WTC11 (cell line): ENCODE data around the gene ZNF823. TPM values are rescaled to one million over a fixed set of nuclear protein-coding genes. Genes with fewer than 3 reads are reported as not detected.

Source experiments
- ATAC-seq: fragments of 200-7000 bp; cut with Tn5 transposase; 2 replicates; pipeline ENCODE4 v1.10.0; 2021; ENCODE audit warnings: mild to moderate bottlenecking, moderate library complexity
- CTCF ChIA-PET: fragments of 300-600 bp; sonication (Branson Sonifier 250); formaldehyde crosslinking; loops from one replicate; lab custom pipeline; 2021; ENCODE audit warnings: antibody characterized with exemption; lab: Charles Lee
- POLR2A ChIA-PET: fragments of 350-600 bp; sonication (Branson Sonifier 250); formaldehyde crosslinking; loops from one replicate; lab custom pipeline; 2021; ENCODE audit warnings: antibody characterized with exemption; lab: Charles Lee
- DNase-seq: peaks from one replicate; pipeline ENCODE4 v3.0.0; 2021; ENCODE audit warnings: low spot score
- H3K27ac Mint-ChIP-seq: 2 replicates; pipeline ENCODE4 v1.8.0; 2021; ENCODE audit warnings: mixed read lengths
- H3K27me3 Mint-ChIP-seq: 2 replicates; pipeline ENCODE4 v1.8.0; 2021; ENCODE audit warnings: low read depth, mild to moderate bottlenecking, moderate library complexity, mixed read lengths
- H3K36me3 Mint-ChIP-seq: 2 replicates; pipeline ENCODE4 v1.8.0; 2021; ENCODE audit warnings: mixed read lengths
- H3K4me1 Mint-ChIP-seq: 2 replicates; pipeline ENCODE4 v1.8.0; 2022; ENCODE audit warnings: mixed read lengths
- H3K4me3 Mint-ChIP-seq: 2 replicates; pipeline ENCODE4 v1.8.0; 2021; ENCODE audit warnings: mild to moderate bottlenecking, moderate library complexity, mixed read lengths
- H3K9me3 Mint-ChIP-seq: 2 replicates; pipeline ENCODE4 v1.8.0; 2021; ENCODE audit warnings: mixed read lengths
- ETV6 ChIP-seq: sonication (generic); formaldehyde crosslinking; IDR thresholded peaks from 2 replicates; pipeline ENCODE4 v1.8.1; 2022; ENCODE audit warnings: mild to moderate bottlenecking, missing genetic modification reagents
- FOXJ3 ChIP-seq: sonication (generic); formaldehyde crosslinking; IDR thresholded peaks from 2 replicates; pipeline ENCODE4 v1.9.0; 2021; ENCODE audit warnings: missing genetic modification reagents, mild to moderate bottlenecking, borderline replicate concordance
- JUN ChIP-seq: sonication (generic); formaldehyde crosslinking; IDR thresholded peaks from 2 replicates; pipeline ENCODE4 v1.8.0; 2023; ENCODE audit warnings: mild to moderate bottlenecking, missing genetic modification reagents
- KAT7 ChIP-seq: sonication (generic); formaldehyde crosslinking; IDR thresholded peaks from 2 replicates; pipeline ENCODE4 v1.8.1; 2023; ENCODE audit warnings: missing genetic modification reagents, mild to moderate bottlenecking, borderline replicate concordance
- MYBL2 ChIP-seq: sonication (generic); formaldehyde crosslinking; IDR thresholded peaks from 2 replicates; pipeline ENCODE4 v1.8.1; 2023; ENCODE audit warnings: mild to moderate bottlenecking, moderate library complexity, missing genetic modification reagents
- NFATC4 ChIP-seq: fragments of 250-450 bp; sonication (Bioruptor Pico); IDR thresholded peaks from 2 replicates; pipeline ENCODE4 v1.9.0; 2021; ENCODE audit warnings: mild to moderate bottlenecking
- NR1H2 ChIP-seq: sonication (generic); formaldehyde crosslinking; IDR thresholded peaks from 2 replicates; pipeline ENCODE4 v1.9.0; 2021; ENCODE audit warnings: mild to moderate bottlenecking, moderate library complexity, missing genetic modification reagents
- NR3C1 ChIP-seq: sonication (generic); formaldehyde crosslinking; conservative IDR thresholded peaks from 2 replicates; pipeline ENCODE4 v1.8.1; 2023; ENCODE audit warnings: low read depth, mild to moderate bottlenecking, missing genetic modification reagents
- OVOL2 ChIP-seq: fragments of 250-450 bp; sonication (Bioruptor Pico); IDR thresholded peaks from 2 replicates; pipeline ENCODE4 v1.9.0; 2021; ENCODE audit warnings: mild to moderate bottlenecking, borderline replicate concordance
- PRRX2 ChIP-seq: fragments of 250-450 bp; sonication (Bioruptor Pico); IDR thresholded peaks from 2 replicates; pipeline ENCODE4 v1.8.0; 2021; ENCODE audit warnings: mild to moderate bottlenecking
- SP1 ChIP-seq: sonication (generic); formaldehyde crosslinking; conservative IDR thresholded peaks from 2 replicates; pipeline ENCODE4 v1.8.1; 2022; ENCODE audit warnings: missing genetic modification reagents
- TEAD4 ChIP-seq: sonication (generic); formaldehyde crosslinking; IDR thresholded peaks from 2 replicates; pipeline ENCODE4 v1.8.0; 2022; ENCODE audit warnings: mild to moderate bottlenecking, missing genetic modification reagents
- TP53 ChIP-seq: sonication (generic); formaldehyde crosslinking; IDR thresholded peaks from 2 replicates; pipeline ENCODE4 v1.8.1; 2023; ENCODE audit warnings: mild to moderate bottlenecking, missing genetic modification reagents
- ZNF232 ChIP-seq: sonication (generic); formaldehyde crosslinking; IDR thresholded peaks from 2 replicates; pipeline ENCODE4 v1.8.0; 2022; ENCODE audit warnings: mild to moderate bottlenecking, missing genetic modification reagents
- total RNA-seq: library from RNA; stranded (reverse); gene quantifications from 3 replicates; pipeline ENCODE4 v1.2.3, GENCODE V29; 2021
- TF ChIP-seq, protein P1 (sequence below): fragments of 250-450 bp; sonication (Bioruptor Pico); IDR thresholded peaks from 2 replicates; pipeline ENCODE4 v1.9.0; 2021; ENCODE audit warnings: moderate library complexity, mild to moderate bottlenecking, inconsistent platforms, borderline replicate concordance
- TF ChIP-seq, protein P2 (sequence below): fragments of 250-450 bp; sonication (Bioruptor Pico); conservative IDR thresholded peaks from 2 replicates; pipeline ENCODE4 v1.9.0; 2021; ENCODE audit warnings: mild to moderate bottlenecking
- TF ChIP-seq, protein P3 (sequence below): sonication (generic); formaldehyde crosslinking; IDR thresholded peaks from 2 replicates; pipeline ENCODE4 v1.8.1; 2022; ENCODE audit warnings: low read depth, mild to moderate bottlenecking, moderate library complexity, missing genetic modification reagents, borderline replicate concordance
- TF ChIP-seq, protein P4 (sequence below): fragments of 200-600 bp; IDR thresholded peaks from 2 replicates; pipeline ENCODE4 v1.8.0; 2022; ENCODE audit warnings: antibody characterized with exemption
- TF ChIP-seq, protein P5 (sequence below): fragments of 250-450 bp; sonication (Bioruptor Pico); IDR thresholded peaks from 2 replicates; pipeline ENCODE4 v1.8.0; 2021; ENCODE audit warnings: mild to moderate bottlenecking
- TF ChIP-seq, protein P6 (sequence below): sonication (generic); formaldehyde crosslinking; IDR thresholded peaks from 2 replicates; pipeline ENCODE4 v1.8.0; 2022; ENCODE audit warnings: mild to moderate bottlenecking, missing genetic modification reagents
- TF ChIP-seq, protein P7 (sequence below): sonication (generic); formaldehyde crosslinking; IDR thresholded peaks from 2 replicates; pipeline ENCODE4 v1.8.1; 2022; ENCODE audit warnings: low read depth, missing genetic modification reagents, borderline replicate concordance
- TF ChIP-seq, protein P8 (sequence below): sonication (generic); formaldehyde crosslinking; IDR thresholded peaks from 2 replicates; pipeline ENCODE4 v1.8.1; 2022; ENCODE audit warnings: missing genetic modification reagents, borderline replicate concordance
- TF ChIP-seq, protein P9 (sequence below): sonication (generic); formaldehyde crosslinking; IDR thresholded peaks from 2 replicates; pipeline ENCODE4 v1.8.0; 2022; ENCODE audit warnings: mild to moderate bottlenecking, missing genetic modification reagents

ZNF823 gene
- total RNA-seq, 1 experiment from 2014 or later: 5.4 TPM

DNA sequence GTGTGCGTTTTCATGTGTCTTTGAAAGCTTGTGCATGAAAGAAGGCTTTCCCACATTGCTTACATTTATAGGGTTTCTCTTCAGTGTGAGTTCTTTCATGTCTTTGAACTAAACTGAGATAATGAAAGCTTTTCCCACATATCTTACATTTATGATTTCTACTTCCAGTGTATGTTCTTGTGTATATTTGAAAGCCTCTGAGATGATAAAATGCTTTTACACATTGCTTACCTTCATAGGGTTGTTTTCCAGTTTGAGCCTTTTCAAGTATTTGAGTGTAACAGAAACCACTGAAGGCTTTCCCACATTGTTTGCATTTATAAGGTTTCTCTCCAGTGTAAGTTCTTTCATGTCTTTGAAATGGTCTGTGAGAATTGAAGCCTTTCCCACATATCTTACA is 18.2 kb upstream of the ZNF823 start:
- H3K27me3 Mint-ChIP-seq: peaks cover 49% of the 10 kb centered on the region
- ChIA-PET CTCF (no interaction called here), POLR2A (interaction anchor here (0.7 kb wide), 1 partner anchor 23 kb away, joined by 5 read pairs; no protein-coding TSS in a partner anchor)
- H3K36me3 Mint-ChIP-seq: no peaks in the 10 kb centered on the region
- H3K9me3 Mint-ChIP-seq: peaks cover 48% of the 10 kb centered on the region
- no peak for DNase-seq
- ATAC-seq: no peak
- no peak for TF ChIP-seq ETV6 (CRISPR knock-in tag)
- no peak for TF ChIP-seq KAT7 (CRISPR knock-in tag)
- no peak for TF ChIP-seq SP1 (CRISPR knock-in tag)
- no peak for TF ChIP-seq MYBL2 (CRISPR knock-in tag)
- no peak for TF ChIP-seq JUN (CRISPR knock-in tag)
- TF ChIP-seq, protein P1, sequence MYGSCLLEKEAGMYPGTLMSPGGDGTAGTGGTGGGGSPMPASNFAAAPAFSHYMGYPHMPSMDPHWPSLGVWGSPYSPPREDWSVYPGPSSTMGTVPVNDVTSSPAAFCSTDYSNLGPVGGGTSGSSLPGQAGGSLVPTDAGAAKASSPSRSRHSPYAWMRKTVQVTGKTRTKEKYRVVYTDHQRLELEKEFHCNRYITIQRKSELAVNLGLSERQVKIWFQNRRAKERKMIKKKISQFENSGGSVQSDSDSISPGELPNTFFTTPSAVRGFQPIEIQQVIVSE (CRISPR knock-in tag): no peak
- TF ChIP-seq NR1H2 (CRISPR knock-in tag): no peak
- H3K4me1 Mint-ChIP-seq: no peaks in the 10 kb centered on the region
- H3K4me3 Mint-ChIP-seq: no peak overlapping the region
- no peak overlapping the region for H3K27ac Mint-ChIP-seq

DNA sequence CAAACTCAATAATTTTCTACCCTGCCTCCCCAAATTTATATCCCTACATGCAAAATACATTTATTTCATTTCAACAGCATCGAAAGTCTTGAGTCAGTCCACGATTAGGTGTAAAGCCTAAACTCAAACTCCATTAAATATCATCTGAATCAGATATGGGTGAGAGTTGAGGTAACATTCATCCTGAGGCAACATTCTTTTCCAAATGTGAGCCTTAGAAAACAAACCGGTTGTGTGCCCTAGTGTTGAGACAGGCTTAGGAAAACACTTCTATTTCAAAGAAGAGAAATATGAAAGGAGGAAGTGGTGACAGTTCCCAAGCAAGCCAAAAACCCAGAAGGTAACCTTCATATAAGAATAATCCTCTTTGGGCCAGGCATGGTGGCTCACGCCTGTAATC is 15.9 kb upstream of the ZNF823 start:
- no peaks in the 10 kb centered on the region; the same call in 1 of the 2 replicates for H3K36me3 Mint-ChIP-seq
- no peak overlapping the region for H3K27ac Mint-ChIP-seq
- ChIA-PET POLR2A (no interaction called here), CTCF (no interaction called here)
- DNase-seq (no peak), ATAC-seq (no peak)
- H3K4me1 Mint-ChIP-seq: no peaks in the 10 kb centered on the region
- peaks cover 39% of the 10 kb centered on the region for H3K27me3 Mint-ChIP-seq
- no peak overlapping the region for H3K4me3 Mint-ChIP-seq
- H3K9me3 Mint-ChIP-seq: peaks cover 71% of the 10 kb centered on the region
- TF ChIP-seq, protein P2, sequence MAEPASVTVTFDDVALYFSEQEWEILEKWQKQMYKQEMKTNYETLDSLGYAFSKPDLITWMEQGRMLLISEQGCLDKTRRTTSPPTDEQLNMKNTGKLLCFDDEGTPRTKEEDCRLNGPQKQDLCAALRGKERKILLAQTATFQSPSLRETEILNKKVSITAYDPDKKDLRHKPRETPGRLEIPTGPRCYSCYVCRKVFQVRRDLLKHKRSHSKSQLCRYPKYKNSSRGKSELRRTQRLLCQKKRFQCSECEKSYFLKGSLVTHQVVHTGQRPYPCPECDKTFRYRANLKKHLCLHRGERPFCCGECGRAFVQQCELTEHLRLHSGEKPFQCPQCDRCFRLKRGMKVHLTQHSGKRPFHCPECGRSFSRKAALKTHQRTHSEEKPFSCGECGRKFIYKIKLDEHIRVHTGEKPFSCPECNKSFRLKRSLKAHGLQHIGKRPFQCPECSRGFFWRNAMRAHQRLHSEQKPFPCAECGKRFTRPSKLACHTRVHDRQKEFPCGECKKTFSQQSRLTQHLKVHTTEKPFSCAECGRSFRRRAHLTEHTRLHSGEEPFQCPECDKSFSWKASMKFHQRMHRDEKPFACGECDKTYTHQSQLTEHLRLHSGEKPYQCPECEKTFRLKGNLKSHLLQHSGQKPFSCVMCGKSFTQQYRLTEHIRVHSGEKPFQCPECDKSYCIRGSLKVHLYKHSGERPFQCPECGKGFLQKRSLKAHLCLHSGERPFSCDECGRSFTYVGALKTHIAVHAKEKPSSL: no peak
- TF ChIP-seq PRRX2 (CRISPR knock-in tag): no peak
- no peak for TF ChIP-seq TP53
- TF ChIP-seq TEAD4 (CRISPR knock-in tag): no peak
- TF ChIP-seq, protein P3, sequence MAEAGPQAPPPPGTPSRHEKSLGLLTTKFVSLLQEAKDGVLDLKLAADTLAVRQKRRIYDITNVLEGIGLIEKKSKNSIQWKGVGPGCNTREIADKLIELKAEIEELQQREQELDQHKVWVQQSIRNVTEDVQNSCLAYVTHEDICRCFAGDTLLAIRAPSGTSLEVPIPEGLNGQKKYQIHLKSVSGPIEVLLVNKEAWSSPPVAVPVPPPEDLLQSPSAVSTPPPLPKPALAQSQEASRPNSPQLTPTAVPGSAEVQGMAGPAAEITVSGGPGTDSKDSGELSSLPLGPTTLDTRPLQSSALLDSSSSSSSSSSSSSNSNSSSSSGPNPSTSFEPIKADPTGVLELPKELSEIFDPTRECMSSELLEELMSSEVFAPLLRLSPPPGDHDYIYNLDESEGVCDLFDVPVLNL: no peak
- TF ChIP-seq, protein P4, sequence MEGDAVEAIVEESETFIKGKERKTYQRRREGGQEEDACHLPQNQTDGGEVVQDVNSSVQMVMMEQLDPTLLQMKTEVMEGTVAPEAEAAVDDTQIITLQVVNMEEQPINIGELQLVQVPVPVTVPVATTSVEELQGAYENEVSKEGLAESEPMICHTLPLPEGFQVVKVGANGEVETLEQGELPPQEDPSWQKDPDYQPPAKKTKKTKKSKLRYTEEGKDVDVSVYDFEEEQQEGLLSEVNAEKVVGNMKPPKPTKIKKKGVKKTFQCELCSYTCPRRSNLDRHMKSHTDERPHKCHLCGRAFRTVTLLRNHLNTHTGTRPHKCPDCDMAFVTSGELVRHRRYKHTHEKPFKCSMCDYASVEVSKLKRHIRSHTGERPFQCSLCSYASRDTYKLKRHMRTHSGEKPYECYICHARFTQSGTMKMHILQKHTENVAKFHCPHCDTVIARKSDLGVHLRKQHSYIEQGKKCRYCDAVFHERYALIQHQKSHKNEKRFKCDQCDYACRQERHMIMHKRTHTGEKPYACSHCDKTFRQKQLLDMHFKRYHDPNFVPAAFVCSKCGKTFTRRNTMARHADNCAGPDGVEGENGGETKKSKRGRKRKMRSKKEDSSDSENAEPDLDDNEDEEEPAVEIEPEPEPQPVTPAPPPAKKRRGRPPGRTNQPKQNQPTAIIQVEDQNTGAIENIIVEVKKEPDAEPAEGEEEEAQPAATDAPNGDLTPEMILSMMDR: no peak
- no peak for TF ChIP-seq NR1H2 (CRISPR knock-in tag)
- TF ChIP-seq, protein P5, sequence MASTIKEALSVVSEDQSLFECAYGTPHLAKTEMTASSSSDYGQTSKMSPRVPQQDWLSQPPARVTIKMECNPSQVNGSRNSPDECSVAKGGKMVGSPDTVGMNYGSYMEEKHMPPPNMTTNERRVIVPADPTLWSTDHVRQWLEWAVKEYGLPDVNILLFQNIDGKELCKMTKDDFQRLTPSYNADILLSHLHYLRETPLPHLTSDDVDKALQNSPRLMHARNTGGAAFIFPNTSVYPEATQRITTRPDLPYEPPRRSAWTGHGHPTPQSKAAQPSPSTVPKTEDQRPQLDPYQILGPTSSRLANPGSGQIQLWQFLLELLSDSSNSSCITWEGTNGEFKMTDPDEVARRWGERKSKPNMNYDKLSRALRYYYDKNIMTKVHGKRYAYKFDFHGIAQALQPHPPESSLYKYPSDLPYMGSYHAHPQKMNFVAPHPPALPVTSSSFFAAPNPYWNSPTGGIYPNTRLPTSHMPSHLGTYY: no peak
- TF ChIP-seq OVOL2 (CRISPR knock-in tag): no peak
- no peak for TF ChIP-seq FOXJ3 (CRISPR knock-in tag)
- TF ChIP-seq NFATC4 (CRISPR knock-in tag): no peak
- TF ChIP-seq NR3C1 (CRISPR knock-in tag): no peak
- TF ChIP-seq, protein P6, sequence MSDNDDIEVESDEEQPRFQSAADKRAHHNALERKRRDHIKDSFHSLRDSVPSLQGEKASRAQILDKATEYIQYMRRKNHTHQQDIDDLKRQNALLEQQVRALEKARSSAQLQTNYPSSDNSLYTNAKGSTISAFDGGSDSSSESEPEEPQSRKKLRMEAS (CRISPR knock-in tag): no peak
- TF ChIP-seq, protein P7, sequence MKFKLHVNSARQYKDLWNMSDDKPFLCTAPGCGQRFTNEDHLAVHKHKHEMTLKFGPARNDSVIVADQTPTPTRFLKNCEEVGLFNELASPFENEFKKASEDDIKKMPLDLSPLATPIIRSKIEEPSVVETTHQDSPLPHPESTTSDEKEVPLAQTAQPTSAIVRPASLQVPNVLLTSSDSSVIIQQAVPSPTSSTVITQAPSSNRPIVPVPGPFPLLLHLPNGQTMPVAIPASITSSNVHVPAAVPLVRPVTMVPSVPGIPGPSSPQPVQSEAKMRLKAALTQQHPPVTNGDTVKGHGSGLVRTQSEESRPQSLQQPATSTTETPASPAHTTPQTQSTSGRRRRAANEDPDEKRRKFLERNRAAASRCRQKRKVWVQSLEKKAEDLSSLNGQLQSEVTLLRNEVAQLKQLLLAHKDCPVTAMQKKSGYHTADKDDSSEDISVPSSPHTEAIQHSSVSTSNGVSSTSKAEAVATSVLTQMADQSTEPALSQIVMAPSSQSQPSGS (CRISPR knock-in tag): no peak
- TF ChIP-seq, protein P8, sequence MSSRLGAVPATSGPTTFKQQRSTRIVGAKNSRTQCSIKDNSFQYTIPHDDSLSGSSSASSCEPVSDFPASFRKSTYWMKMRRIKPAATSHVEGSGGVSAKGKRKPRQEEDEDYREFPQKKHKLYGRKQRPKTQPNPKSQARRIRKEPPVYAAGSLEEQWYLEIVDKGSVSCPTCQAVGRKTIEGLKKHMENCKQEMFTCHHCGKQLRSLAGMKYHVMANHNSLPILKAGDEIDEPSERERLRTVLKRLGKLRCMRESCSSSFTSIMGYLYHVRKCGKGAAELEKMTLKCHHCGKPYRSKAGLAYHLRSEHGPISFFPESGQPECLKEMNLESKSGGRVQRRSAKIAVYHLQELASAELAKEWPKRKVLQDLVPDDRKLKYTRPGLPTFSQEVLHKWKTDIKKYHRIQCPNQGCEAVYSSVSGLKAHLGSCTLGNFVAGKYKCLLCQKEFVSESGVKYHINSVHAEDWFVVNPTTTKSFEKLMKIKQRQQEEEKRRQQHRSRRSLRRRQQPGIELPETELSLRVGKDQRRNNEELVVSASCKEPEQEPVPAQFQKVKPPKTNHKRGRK (CRISPR knock-in tag): no peak
- TF ChIP-seq, protein P9, sequence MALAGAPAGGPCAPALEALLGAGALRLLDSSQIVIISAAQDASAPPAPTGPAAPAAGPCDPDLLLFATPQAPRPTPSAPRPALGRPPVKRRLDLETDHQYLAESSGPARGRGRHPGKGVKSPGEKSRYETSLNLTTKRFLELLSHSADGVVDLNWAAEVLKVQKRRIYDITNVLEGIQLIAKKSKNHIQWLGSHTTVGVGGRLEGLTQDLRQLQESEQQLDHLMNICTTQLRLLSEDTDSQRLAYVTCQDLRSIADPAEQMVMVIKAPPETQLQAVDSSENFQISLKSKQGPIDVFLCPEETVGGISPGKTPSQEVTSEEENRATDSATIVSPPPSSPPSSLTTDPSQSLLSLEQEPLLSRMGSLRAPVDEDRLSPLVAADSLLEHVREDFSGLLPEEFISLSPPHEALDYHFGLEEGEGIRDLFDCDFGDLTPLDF (CRISPR knock-in tag): no peak
- no peak for TF ChIP-seq ZNF232 (CRISPR knock-in tag)
